ENCODE results near the gene DDIT3.

- no peak for TF ChIP-seq CTCF (IDR thresholded peaks at IDR 0.05)
- TF ChIP-seq POLR2A (IDR thresholded peaks at IDR 0.05), result no peak
These were observed 43.9 kb downstream of the DDIT3 start for GRCh38 chr12:57476162-57476992.
